K562 (cell line): ENCODE data around the gene ATF6B. TPM values are rescaled to one million over a fixed set of nuclear protein-coding genes. Genes with fewer than 3 reads are reported as not detected.
A peak's percentile ranks its signal among the peaks of the same experiment; 100 is the strongest.

Experiments used
- BRF1 ChIP-seq: IDR thresholded peaks from 3 replicates; pipeline ENCODE4 v1.6.1; 2011; ENCODE audit warnings: borderline replicate concordance, mild to moderate bottlenecking; ENCODE audit not compliant: insufficient read length; ENCODE audit errors: extremely low read depth
- CHD7 ChIP-seq: fragments of 200-600 bp; sonication (generic); IDR thresholded peaks from one replicate; pipeline ENCODE4 v1.6.1; 2012; ENCODE audit warnings: mild to moderate bottlenecking, low read depth, low read length, inconsistent platforms
- EP300 ChIP-seq: IDR thresholded peaks from 2 replicates; pipeline ENCODE4 v1.6.1; 2012; ENCODE audit warnings: low read length, improper control_type of control experiment
- KAT8 ChIP-seq: fragments of 450-650 bp; IDR thresholded peaks from 2 replicates; pipeline ENCODE4 v1.6.1; 2016; ENCODE audit warnings: low read depth, mild to moderate bottlenecking
- MAFK ChIP-seq: IDR thresholded peaks from 2 replicates; pipeline ENCODE4 v1.6.1; 2011; ENCODE audit warnings: low read length, improper control_type of control experiment
- POLR2A ChIP-seq: fragments of 450-650 bp; conservative IDR thresholded peaks from 2 replicates; pipeline ENCODE4 v1.6.1; 2016
- SAFB2 ChIP-seq: fragments of 200-400 bp; formaldehyde crosslinking; IDR thresholded peaks from 2 replicates; pipeline ENCODE4 v1.6.1; 2018; ENCODE audit warnings: borderline replicate concordance, low read length, low read depth, moderate library complexity; ENCODE audit not compliant: severe bottlenecking
- SMAD2 ChIP-seq: fragments of 150-350 bp; IDR thresholded peaks from 2 replicates; pipeline ENCODE4 v1.6.1; 2014; ENCODE audit warnings: low read depth, mild to moderate bottlenecking, low read length
- ZMIZ1 ChIP-seq, 2 experiments: fragments of 150-350 bp in 1 of 2; IDR thresholded peaks; 2 replicates each; pipeline ENCODE4 v1.6.1; 2012 to 2016; ENCODE audit warnings: low read depth in 2 of 2, low read length in 2 of 2, mild to moderate bottlenecking in 1 of 2, moderate library complexity in 1 of 2
- ZNF280A ChIP-seq: fragments of 450-650 bp; IDR thresholded peaks from 2 replicates; pipeline ENCODE4 v1.6.1; 2018; ENCODE audit warnings: mild to moderate bottlenecking, low read depth; ENCODE audit not compliant: partially characterized antibody
- ZNF586 ChIP-seq: fragments of 450-650 bp; formaldehyde crosslinking; conservative IDR thresholded peaks from 2 replicates; pipeline ENCODE4 v1.4.0; 2020; ENCODE audit warnings: mild to moderate bottlenecking, moderate library complexity
- polyA plus RNA-seq, 8 experiments: library from polyadenylated mRNA; depleted of rRNA in 4 of 8; stranded (reverse) in 5 of 8; unstranded in 3 of 8; fragments of >200 nt; fragmentation: Nextera tagmentation in 2 of 8; fragmentation: Illumina TruSeq in 1 of 8; extraction: Ambion mirVana in 2 of 8; extraction: Trizol in 1 of 8; gene quantifications; 2 replicates each; pipeline versions ENCODE4 v1.2.1 to v1.2.3, GENCODE V29; 2011 to 2014; ENCODE audit warnings: inconsistent platforms in 1 of 8, missing spikeins in 1 of 8
- total RNA-seq, 7 experiments: library from RNA; depleted of rRNA in 6 of 7; stranded (reverse); fragments of >200 nt in 6 of 7; fragmentation: Illumina TruSeq in 2 of 7; extraction: Trizol in 2 of 7; gene quantifications; 2 replicates each; pipeline versions ENCODE4 v1.2.1 to v1.2.3, GENCODE V29; 2011 to 2021; ENCODE audit warnings: low replicate concordance in 1 of 7

ATF6B gene
- total and polyA plus RNA-seq, 9 of the 15 experiments (the other 6 are each of a cell fraction or from before 2014, with no cell fraction given), result 20.7 to 131 (median 31.7) TPM

GRCh38 chr6:32154514-32155161, 26.6 kb upstream of the ATF6B start (continued):
- TF ChIP-seq CHD7, result no peak
- TF ChIP-seq KAT8, result no peak
- TF ChIP-seq ZNF280A, result no peak
- TF ChIP-seq EP300, result peak; percentile 33; the same call in 1 of the 2 replicates
- TF ChIP-seq ZMIZ1 (IDR thresholded peaks at IDR 0.05; ENCODE audit: low read depth in 2 of 2, low read length in 2 of 2), result peak in 1 of 2 experiments; percentile 16; a peak in 1 of 4 replicates
- TF ChIP-seq BRF1, result no peak
- no peak for TF ChIP-seq SAFB2
- TF ChIP-seq SMAD2, result no peak
- no peak for TF ChIP-seq ZNF586 (CRISPR knock-in tag)
- peak; percentile 67 for TF ChIP-seq POLR2A
- no peak for TF ChIP-seq MAFK
